ENCODE measurements around the gene KRABD2.
"Not testable (repeated sequence)": the region's sequence is repeated elsewhere in the genome, so short reads cannot be mapped to it uniquely, and the experiment has no call there.

KRABD2 gene

DNA sequence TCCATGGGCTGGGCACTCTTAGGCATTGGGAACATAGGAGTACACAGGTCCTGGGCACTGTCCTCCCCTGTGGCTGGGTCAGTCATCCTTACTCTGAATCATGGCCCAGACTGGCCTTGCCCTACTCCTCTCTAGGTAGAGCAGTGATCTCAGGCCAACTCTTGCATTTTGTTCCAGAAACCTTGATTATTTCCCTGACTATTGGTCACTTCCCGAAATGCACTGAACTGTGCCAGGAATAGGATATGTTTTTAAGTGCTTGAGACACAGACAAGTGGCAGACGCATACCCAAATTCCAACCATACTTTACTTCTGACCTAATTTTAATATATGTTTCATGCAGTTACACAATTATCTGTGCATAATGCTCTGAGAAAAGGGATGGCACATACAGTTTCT lies 10.3 kb downstream of the KRABD2 start:
- DNase-seq (ENCODE audit: insufficient read length, low spot score): peak; percentile 70
- peak; percentile 82 for FAIRE-seq

DNA sequence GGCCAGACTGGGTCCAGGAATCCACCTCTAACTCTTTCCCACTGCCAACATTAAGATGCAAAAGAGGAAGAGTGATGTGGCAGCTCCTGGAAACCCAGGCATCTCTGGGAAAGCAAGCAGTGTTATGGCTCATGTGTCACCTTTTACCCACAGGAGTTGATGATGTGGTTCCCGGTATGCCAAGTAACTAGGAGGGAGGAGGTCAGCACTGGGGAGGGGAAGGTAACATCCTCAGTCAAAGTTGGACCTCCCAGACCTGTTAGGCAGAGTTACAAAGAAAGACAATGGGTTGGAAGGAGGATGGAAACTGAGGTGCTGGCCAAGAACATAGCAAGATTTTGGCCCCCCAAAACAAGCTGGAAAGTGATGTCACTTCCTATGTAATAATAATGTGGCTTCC lies 11.4 kb downstream of the KRABD2 start:
- DNase-seq (ENCODE audit: insufficient read length, low spot score): no peak
- peak; percentile 66 for FAIRE-seq

DNA sequence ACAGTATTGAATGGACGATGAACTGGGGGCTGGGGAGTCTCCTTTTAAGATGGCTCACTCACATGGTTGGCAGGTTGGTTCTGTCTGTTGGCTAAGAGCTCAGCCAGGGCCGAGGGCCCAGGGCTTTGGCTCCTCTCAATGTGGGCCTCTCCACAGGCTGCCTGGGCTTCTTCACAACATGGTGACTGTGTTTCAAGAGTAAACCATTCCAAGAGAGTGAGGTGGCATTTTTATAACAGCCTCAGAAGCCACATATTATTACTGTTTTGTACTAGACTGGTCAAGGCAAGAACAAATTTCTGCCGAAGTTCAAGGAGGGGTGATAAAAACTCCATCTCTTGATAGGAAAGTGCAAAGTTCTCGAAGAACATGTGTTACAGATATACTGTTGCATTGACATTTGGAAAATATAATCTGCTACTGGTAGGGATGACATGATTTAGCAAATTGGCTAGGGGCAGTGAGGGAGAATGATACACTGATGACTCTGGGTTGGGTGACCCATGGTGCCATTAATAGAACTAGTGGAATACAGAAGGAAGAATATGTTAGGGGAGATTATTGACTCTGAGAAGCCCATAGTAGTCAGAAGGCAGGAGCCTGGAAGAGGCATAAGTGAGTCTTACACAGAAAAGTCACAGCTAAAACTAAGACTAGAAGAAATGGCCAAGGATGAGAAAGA lies 13.7 kb downstream of the KRABD2 start:
- no peak for DNase-seq (ENCODE audit: insufficient read length, low spot score)
- no peak for FAIRE-seq

DNA sequence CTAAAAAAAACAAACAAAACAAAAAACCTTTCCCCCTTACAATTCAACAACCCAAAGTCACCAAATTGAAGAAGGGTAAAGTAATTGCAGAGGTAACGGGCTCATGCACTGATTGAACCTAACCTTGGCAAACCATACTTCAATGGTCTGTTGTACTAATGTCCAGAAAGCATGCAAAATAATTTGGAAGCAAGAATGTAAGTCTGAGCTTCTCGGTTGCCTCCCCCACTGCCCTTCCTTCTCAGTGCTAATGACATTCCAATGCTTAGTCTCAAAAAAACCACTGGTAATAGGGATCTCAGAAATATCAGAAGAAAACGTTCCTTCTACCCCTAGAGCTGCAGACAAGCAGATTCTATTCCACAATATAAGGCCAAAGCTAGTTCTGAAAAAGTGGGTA lies 15.8 kb downstream of the KRABD2 start:
- no peak for DNase-seq (ENCODE audit: insufficient read length, low spot score)
- no peak for FAIRE-seq

DNA sequence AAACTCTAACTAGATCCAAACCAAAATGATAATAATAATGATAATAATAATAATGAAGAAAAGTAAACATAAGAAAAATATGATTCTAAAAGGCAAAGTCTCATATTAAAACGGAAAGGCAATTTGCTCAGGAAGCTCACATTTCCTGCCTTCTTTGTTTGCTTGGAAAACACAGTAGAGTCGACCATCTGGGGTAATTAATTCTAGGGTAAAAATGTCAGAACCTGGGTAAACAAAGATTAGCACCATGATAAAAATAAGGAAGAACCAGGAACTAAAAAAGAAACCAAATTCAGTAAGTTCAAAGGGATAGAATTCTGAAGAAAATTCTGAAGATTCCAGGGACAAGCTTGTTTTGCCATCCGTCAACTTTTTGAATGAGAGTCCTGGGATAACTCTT lies 16.2 kb downstream of the KRABD2 start:
- FAIRE-seq: no peak

DNA sequence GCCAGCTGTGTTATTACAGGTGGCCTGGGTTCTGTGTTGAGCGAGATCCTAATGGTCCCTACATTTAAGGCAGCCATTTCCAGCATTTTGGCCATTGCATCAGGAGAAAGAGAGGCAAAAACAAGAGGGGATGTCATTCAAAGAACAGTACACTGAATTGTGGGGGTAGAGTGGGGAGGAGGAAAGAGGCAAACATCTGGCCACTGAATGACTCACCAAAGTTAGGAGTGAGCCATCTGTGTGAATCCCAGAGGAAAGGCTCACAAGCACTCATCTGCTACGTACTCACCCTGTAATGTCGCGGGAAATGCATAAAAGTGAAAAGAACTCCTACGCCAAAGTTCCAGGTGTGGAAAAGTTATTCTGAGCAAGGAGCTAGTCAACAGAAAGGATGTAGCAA lies 16.7 kb downstream of the KRABD2 start:
- FAIRE-seq: peak; percentile 60
- DNase-seq (ENCODE audit: insufficient read length, low spot score): no peak

More for the DNA sequence above, 16.2 kb downstream of the KRABD2 start:
- DNase-seq (ENCODE audit: insufficient read length, low spot score): no peak

DNA sequence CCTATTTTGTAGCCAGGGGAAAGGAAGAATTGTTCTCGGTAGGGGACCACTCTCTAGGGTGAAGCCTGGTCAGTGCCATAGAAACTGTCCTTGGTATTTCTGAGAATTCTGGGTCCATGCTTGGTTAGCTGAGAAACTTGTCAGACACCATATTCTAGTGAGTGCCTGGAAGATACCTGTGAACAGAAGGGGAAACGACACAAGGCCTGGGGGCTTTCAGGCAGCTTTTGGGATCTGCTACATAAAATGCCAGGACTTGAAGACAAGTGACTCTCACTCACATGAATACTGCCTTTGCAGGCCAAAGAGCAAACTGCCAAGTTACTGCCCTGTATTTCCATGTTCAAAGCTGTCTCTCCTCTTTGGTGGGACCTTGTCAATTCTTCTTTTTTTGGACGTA lies 18.6 kb downstream of the KRABD2 start:
- FAIRE-seq: no peak

DNA sequence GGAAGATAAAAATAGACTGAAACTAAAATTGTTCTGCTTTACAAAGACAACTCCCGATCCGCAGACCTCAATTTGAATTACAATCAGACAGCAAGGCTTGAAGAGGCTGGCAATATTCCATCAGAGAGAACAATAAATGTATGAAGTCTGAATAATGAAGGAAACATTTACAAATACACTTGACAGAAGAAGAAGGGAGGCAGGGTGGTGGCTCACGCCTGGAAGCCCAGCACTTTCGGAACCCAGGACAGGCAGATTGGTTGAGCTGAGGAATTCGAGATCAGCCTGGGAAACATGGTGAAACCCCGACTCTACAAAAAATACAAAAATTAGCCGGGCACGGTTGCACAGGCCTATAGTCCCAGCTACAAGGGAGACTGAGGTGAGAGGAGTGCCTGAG lies 22.3 kb downstream of the KRABD2 start:
- FAIRE-seq (no peak), DNase-seq (ENCODE audit: insufficient read length, low spot score) (no peak)

More for the DNA sequence above, 18.6 kb downstream of the KRABD2 start:
- DNase-seq (ENCODE audit: insufficient read length, low spot score): no peak

DNA sequence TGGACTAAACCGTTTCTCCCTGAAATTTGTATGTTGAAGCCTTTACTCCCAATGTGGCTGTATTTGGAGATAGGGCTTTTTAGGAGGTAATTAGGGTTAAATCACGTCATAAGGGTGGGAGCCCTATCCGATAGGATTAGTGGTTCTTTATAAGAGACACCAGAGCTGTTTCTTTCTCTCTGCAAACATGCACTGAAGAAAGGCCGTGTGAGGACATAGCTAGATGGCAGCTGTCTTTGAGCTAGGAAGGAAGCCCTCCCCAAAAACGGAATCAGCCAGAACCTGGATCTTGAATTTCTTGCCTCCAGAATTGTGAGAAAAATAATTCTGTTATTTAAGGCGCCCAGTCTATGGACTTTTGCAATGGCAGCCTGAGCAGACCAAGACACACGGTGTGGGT lies 22.8 kb downstream of the KRABD2 start:
- DNase-seq (ENCODE audit: insufficient read length, low spot score) (no peak), FAIRE-seq (no peak)

DNA sequence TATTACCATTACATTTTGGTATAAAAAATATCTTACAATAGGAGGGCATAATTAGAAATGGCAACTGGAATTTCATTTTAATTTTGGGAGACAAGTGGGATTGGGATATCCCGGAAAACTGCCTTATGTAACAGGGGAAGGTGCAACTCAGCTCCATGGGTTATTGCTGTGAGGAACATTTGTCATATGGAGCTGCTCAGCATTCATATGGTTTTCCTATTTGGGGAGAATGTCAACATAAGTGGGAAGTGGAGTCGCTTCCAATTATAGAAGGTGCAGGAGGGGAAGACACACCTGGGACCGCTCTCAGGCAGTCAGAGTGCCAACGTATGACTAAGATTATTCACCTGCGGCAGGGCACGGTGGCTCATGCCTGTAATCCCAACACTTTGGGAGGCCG lies 26.2 kb downstream of the KRABD2 start:
- no peak for DNase-seq (ENCODE audit: insufficient read length, low spot score)
- FAIRE-seq: no peak

DNA sequence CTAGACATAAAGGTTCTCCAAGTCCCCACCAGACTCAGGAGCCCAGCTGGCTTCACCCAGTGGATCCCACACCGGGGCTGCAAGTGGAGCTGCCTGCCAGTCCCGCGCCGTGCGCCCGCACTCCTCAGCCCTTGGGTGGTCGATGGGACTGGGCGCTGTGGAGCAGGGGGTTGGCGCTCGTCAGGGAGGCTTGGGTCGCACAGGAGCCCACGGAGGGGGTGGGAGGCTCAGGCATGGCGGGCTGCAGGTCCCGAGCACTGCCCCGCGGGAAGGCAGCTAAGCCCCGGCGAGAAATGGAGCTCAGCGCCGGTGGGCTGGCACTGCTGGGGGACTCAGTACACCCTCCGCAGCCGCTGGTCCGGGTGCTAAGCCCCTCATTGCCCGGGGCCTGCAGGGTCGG lies 29.5 kb downstream of the KRABD2 start:
- not testable (repeated sequence) for FAIRE-seq; DNase-seq (ENCODE audit: insufficient read length, low spot score)

DNA sequence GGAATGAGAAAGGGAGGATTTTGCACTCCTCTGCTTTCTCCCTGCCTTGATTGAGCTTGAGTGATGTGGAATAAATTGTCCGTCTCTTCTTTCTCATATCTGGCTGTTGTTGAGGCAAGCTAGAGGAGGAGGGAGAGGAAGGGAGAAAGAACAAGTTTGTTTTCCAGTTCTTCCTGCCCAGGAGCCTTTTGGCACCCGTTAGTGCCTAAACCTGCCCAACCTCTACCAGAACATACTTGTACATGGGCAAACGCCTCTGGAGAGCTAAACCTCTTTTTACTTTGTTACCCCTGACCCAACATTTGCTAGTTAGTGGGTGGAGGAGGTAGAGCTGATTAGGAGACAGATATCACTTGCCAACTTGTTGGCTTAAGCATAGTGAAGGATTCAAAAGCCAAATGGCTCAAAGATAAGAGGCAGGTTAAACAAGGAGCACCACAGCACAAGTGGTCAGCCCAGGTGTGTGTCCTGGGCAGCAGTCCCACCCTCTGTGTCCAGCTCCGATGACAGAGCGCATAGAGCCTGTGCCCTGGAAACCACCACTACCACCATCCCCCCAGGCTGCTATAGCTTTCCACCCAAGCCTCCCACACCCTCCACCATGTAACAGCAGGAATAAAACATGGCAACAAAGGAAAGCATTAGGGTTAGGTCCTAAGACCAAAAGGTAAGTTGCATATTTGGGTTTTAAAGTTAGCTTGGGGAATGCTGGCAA lies 30.4 kb downstream of the KRABD2 start:
- FAIRE-seq (no peak), DNase-seq (ENCODE audit: insufficient read length, low spot score) (no peak)

DNA sequence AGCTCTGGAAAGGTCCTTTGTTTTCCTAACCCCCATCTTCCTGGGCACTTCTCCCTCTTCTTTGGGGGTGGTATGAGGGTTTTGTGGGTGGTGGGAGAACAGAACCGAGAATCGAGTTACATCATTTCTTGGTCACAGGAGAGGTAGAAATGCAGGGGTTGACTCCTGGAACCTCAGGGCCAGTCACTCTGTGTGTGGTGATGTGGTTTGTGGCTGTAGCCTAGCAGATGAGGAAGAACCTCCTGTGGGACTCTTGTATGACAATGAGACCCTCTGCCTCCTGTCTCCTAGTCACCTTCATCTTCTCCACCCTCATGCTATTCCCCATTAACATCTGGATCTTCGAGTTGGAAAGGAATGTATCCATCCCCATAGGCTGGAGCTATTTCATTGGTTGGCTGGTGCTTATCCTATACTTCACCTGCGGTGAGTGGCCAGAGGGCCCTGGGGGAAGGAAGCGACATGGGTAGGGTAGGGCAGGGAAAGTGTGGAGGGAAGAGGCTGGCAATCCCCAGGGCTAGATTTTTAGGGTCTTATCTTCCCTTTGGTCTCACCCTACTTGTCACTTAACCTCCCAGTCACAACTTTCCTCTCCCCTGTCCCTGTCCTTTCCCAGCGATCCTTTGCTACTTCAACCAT lies 31.3 kb downstream of the KRABD2 start:
- DNase-seq (ENCODE audit: insufficient read length, low spot score) (no peak), FAIRE-seq (no peak)

DNA sequence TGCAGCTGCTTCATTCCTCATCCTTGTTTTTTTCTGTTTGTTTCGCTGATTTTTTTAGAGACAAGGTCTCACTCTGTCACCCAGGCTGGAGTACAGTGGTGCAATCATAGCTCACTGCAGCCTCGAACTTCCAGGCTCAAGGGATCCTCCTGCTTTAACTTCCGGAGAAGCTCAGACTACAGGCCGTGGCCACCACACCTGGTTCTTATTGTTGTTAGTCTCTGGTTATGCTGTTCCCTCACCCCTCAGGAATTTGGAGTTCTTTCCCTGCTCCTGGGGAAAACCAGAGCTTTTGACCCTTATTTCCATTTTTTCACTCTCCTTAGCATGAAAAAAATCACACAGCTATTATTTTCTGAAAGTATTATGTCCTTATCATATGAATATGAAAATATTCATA lies 35.0 kb downstream of the KRABD2 start:
- no peak for DNase-seq (ENCODE audit: insufficient read length, low spot score)
- no peak for FAIRE-seq

DNA sequence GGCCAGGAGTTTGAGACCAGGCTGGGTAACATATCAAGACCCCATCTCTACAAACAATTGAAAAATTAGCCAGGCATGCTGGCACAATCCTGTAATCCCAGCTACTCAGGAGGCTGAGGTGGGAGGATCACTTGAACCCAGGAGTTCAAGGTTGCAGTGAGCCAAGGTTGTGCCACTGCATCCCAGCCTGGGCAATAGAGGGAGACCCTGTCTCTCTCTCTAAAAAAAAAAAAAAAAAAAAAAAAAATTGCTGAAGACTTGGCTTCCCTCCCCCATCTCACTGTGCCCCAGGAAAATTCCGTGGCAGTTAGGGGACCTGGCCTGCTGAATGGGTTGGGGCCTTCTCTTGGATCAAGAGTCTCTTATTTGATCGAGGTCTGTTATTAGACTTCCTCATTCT lies 37.0 kb downstream of the KRABD2 start, which contains the start of gene ODF4:
ODF4 (plus strand) TSS at position 301 of the 400 bp plus-strand sequence. CDS start 212 bp downstream, outside the sequence.
- FAIRE-seq (no peak), DNase-seq (ENCODE audit: insufficient read length, low spot score) (no peak)

DNA sequence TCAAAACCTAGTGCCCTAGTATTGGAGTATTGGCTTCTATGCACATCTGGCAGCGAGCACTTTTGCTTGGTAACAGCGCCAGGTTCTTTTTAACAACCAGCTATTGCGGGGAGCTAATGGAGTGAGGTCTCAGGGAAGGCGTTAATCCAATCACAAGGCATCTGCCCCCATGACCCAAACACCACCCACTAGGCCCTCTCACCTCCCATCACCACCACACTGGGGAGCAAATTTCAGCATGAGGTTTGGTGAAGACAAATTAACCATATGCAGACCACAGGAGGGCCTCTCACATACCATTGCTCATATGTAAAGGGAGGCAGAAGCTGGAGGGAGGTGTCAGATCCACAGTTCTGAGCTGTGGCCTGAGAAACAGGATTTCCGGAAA lies 37.8 kb downstream of the KRABD2 start:
- DNase-seq (ENCODE audit: insufficient read length, low spot score) (no peak), FAIRE-seq (no peak)

DNA sequence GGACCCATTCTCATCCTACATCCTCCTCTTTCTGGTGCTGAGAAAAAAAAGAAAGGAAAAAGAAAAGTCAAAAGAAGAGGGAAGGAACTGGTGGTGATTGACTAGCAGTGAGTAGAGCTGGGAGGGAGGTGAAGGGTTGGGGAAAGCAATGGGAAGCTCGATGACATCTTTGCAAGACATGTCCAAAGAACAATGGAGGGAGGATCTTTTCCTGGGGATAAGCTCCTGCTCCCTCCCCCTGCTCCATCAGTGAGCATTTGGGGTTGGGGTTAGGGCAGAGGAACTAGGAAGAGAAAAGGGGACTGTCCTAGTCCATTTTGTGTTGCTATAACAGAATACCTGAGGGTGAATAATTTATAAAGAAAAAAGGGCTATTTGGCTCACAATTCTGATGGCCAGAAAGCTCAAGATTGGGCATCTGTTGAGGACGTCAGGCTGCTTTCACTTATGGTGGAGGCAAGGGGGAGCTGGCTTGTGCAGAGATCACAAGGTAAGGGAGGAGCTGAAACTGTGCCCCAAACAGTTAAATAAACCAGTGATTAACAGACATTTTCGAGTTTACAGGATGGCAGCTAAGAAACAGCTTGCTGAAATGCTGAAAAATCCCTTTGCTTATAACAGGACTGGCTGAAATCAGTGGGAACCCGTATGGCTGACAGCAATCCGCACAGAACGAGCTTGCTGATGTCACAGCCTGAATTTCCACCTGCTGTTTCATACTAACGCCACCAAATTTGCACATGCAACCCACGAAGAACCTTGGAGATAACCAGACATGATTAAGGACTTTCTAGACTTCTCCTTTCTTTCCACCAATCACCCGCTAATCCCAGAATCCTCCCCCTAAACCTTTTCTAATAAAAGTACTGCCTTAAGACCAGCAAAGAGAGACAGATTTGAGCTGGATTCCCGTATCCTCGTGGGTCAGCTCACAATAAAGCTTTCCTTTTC lies 38.4 kb downstream of the KRABD2 start:
- FAIRE-seq: peak; percentile 60
- no peak for DNase-seq (ENCODE audit: insufficient read length, low spot score)

DNA sequence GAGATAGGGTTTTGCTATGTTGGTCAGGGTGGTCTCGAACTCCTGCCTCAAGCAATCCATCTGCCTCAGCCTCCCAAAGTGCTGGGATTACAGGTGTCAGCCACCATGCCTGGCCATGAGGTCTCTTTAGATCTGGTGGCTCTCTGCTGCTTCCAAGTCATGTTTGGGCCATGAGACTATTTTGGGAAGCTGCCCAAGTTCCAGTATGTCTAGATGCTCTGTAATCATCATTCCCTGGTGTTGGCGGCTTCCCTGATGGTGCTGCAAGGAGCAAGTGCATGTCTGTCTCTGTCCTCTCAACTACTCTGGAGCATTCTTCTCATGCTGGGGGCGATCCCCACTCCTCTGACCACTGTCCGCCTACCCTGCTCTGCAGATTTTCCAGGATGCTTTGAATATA lies 43.2 kb downstream of the KRABD2 start:
- FAIRE-seq: no peak

DNA sequence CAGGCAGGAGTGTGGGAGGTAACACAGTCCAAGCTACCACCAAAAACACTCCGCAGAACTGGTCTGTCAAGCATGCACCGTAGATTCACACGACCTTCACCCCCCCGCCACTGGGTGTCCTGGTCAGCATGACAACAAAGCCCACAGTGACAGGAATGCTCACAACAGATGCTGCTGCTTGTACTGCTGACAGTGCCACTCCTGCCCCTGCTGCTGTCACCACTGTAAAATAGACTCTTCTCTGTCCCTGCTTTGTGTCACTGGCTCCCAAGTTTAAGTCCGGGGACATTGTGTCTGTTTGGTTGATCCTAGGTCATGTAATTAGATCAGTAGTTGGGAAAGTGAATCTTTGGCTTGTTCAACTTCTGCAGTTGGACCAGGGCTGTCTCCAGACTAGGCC lies 43.8 kb downstream of the KRABD2 start:
- DNase-seq (ENCODE audit: insufficient read length, low spot score): no peak
- FAIRE-seq: no peak

More for the DNA sequence above, 43.2 kb downstream of the KRABD2 start:
- no peak for DNase-seq (ENCODE audit: insufficient read length, low spot score)

DNA sequence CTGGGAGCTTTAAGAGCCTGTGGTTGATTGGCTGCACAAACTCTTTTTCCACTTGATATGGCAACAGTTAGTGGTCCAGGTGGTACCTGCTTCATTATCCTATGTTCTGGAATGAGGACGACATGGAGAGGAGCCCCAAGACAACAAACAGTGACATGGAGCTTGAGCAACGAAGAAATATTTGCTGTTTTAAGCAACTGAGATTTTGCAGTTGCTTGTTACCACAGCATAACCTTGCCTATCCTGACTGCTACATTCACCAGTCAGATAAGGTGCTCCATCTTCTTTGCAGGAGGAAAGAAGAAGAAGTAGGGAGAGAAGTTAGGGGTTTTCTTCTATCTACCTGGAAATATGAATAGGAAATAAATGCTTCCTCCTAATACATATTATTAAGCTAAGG lies 44.4 kb downstream of the KRABD2 start:
- no peak for FAIRE-seq
- DNase-seq (ENCODE audit: insufficient read length, low spot score): no peak

DNA sequence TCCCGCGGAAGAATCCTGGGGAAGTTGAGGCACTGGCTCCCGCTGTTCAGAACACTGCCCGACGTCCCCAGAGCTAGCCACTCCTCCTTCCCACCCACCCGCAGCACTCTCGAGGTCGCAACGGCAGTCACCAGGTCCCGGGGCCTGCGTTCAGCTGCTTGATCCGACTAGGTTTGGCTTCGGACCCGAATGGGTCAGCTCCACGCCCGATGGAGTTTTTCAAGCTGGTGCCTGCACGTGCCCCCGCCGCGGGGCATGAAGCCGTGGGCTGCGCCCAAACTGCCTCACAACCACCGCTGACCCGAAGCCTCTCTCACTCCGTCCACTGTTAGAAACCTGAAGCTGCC lies 49.2 kb downstream of the KRABD2 start:
- FAIRE-seq (no peak), DNase-seq (ENCODE audit: insufficient read length, low spot score) (no peak)

All from HTR-8/SVneo (cell line).